Measurements from ENCODE around the gene KIR3DL3.
"Not testable (repeated sequence)": the region's sequence is repeated elsewhere in the genome, so short reads cannot be mapped to it uniquely, and the experiment has no call there.

DNA sequence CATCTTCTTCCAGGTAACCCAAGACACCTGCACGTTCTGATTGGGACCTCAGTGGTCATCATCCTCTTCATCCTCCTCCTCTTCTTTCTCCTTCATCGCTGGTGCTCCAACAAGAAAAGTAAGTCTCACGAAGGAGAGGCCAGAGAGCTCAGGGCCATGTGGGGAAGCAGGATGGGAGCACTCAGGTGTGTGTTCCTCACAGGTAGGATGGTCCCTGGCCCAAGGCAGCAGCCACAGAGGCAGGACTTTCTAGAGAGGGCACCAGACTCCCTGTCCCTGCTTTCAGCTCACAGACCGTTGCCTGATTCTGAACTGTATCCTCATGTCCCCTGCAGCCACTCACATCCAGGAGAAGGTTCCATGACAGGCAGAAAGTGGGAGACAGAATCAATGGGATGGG is 42.2 kb downstream of the KIR3DL3 start:
- TF ChIP-seq CTCF (optimal IDR thresholded peaks at IDR 0.05 in 1 of 3, IDR thresholded peaks at IDR 0.05 in 1 of 3, conservative IDR thresholded peaks at IDR 0.05 in 1 of 3; ENCODE audit: extremely low read depth in 1 of 3, insufficient read depth in 2 of 3, low read length in 3 of 3); EZH2 (IDR thresholded peaks at IDR 0.05; ENCODE audit: low read length): not testable (repeated sequence)
